MCF 10A (cell line): ENCODE results near the gene CPPED1. TPM values are rescaled to one million over a fixed set of nuclear protein-coding genes. Genes with fewer than 3 reads are reported as not detected.

ENCODE experiments used
- BruUV-seq: library from RNA; stranded (reverse); fragments of 400-500 nt; replicated peaks from 2 replicates; lab custom pipeline; 2021; lab: Mats Ljungman, UMichigan
- CTCF ChIA-PET: fragments of 300-600 bp; sonication (Branson Sonifier 250); formaldehyde crosslinking; extraction: SDS; loops from one replicate; lab custom pipeline; 2021; ENCODE audit warnings: antibody characterized with exemption, inconsistent platforms; lab: Yijun Ruan, JAX
- POLR2A ChIA-PET: fragments of 300-600, 350-650 bp; sonication (Branson Sonifier 250); formaldehyde crosslinking; extraction: SDS; loops from one replicate; lab custom pipeline; 2020; ENCODE audit warnings: antibody characterized with exemption, inconsistent platforms; lab: Yijun Ruan, JAX
- DNase-seq: peaks from one replicate; pipeline ENCODE4 v3.0.0-alpha.2; 2018; ENCODE audit not compliant: unreplicated experiment
- H3K27ac Mint-ChIP-seq: one replicate; pipeline ENCODE4 v1.8.0; 2022; ENCODE audit warnings: mild to moderate bottlenecking, low read depth, mixed read lengths; ENCODE audit not compliant: unreplicated experiment
- H3K27me3 Mint-ChIP-seq: one replicate; pipeline ENCODE4 v1.8.0; 2022; ENCODE audit warnings: mixed read lengths; ENCODE audit not compliant: insufficient read depth, unreplicated experiment
- H3K36me3 Mint-ChIP-seq: one replicate; pipeline ENCODE4 v1.8.0; 2022; ENCODE audit warnings: mild to moderate bottlenecking, moderate library complexity, mixed read lengths; ENCODE audit not compliant: insufficient read depth, unreplicated experiment
- H3K4me1 Mint-ChIP-seq: one replicate; pipeline ENCODE4 v1.8.0; 2022; ENCODE audit warnings: mixed read lengths; ENCODE audit not compliant: insufficient read depth, unreplicated experiment
- H3K4me3 Mint-ChIP-seq: one replicate; pipeline ENCODE4 v1.8.0; 2022; ENCODE audit warnings: mild to moderate bottlenecking, moderate library complexity, mixed read lengths; ENCODE audit not compliant: unreplicated experiment
- H3K9me3 Mint-ChIP-seq: one replicate; pipeline ENCODE4 v1.8.0; 2022; ENCODE audit warnings: mixed read lengths; ENCODE audit not compliant: unreplicated experiment
- CTCF ChIP-seq: fragments of 200-600 bp; IDR thresholded peaks from one replicate; pipeline ENCODE4 v1.8.0; 2022; ENCODE audit warnings: antibody characterized with exemption, mild to moderate bottlenecking; ENCODE audit not compliant: unreplicated experiment
- intact Hi-C: fragments of 100-400 bp; cut with micrococcal nuclease; formaldehyde crosslinking; loops from 2 replicates; pipeline ENCODE4 v1.14.1; 2022
- total RNA-seq: library from RNA; stranded (reverse); gene quantifications from 2 replicates; pipeline ENCODE4 v1.2.3, GENCODE V29; 2022

CPPED1 gene
- total RNA-seq, 1 experiment from 2014 or later, result 13.8 TPM

GRCh38 chr16:12695454-12695853 lies 108.2 kb downstream of the CPPED1 start:
- Mint-ChIP-seq H3K27me3 (no peaks in the 10 kb centered on the region), H3K36me3 (no peaks in the 10 kb centered on the region), H3K9me3 (no peaks in the 10 kb centered on the region), H3K4me1 (no peaks in the 10 kb centered on the region), H3K4me3 (no peak overlapping the region), H3K27ac (no peak overlapping the region)
- TF ChIP-seq CTCF, result no peak
- intact Hi-C loops, result no loop called here
- ChIA-PET CTCF (interaction anchor here (1.0 kb wide), 1 partner anchor 22 kb away, joined by 4 read pairs; no protein-coding TSS in a partner anchor), POLR2A (no interaction called here)
- no TSS peak for BruUV-seq
- DNase-seq, result no peak

GRCh38 chr16:12690024-12690423 lies 113.7 kb downstream of the CPPED1 start:
- Mint-ChIP-seq H3K27ac (no peak overlapping the region), H3K4me1 (no peaks in the 10 kb centered on the region), H3K36me3 (peaks cover 12% of the 10 kb centered on the region), H3K9me3 (no peaks in the 10 kb centered on the region), H3K4me3 (no peak overlapping the region), H3K27me3 (no peaks in the 10 kb centered on the region)
- CTCF ChIA-PET, result interaction anchor here (0.6 to 0.8 kb wide), 2 partner anchors 98 to 389 kb away, joined by 4 read pairs; no protein-coding TSS in a partner anchor
- intact Hi-C loops, result no loop called here
- no peak for DNase-seq
- TF ChIP-seq CTCF, result no peak
- POLR2A ChIA-PET, result no interaction called here
- no TSS peak for BruUV-seq

- ChIA-PET CTCF (no interaction called here), POLR2A (interaction anchor here (0.6 kb wide), 1 partner anchor 83 kb away, joined by 3 read pairs; no protein-coding TSS in a partner anchor)
- Mint-ChIP-seq H3K27me3 (no peaks in the 10 kb centered on the region), H3K4me1 (no peaks in the 10 kb centered on the region), H3K4me3 (no peak overlapping the region), H3K27ac (no peak overlapping the region), H3K9me3 (no peaks in the 10 kb centered on the region), H3K36me3 (peaks cover 12% of the 10 kb centered on the region)
- intact Hi-C loops, result no loop called here
- no peak for TF ChIP-seq CTCF
- no TSS peak for BruUV-seq
- DNase-seq, result no peak
These were observed 114.5 kb downstream of the CPPED1 start for GRCh38 chr16:12688951-12689850.

GRCh38 chr16:12685806-12686205 lies 117.9 kb downstream of the CPPED1 start:
- no peak for DNase-seq
- no peak overlapping the region for H3K4me3 Mint-ChIP-seq
- H3K36me3 Mint-ChIP-seq, result peaks cover 12% of the 10 kb centered on the region
- TF ChIP-seq CTCF, result no peak
- CTCF ChIA-PET, result interaction anchor here (0.7 kb wide), 1 partner anchor 691 kb away, joined by 4 read pairs; no protein-coding TSS in a partner anchor
- no TSS peak for BruUV-seq
- no peaks in the 10 kb centered on the region for H3K27me3 Mint-ChIP-seq
- H3K4me1 Mint-ChIP-seq, result no peaks in the 10 kb centered on the region
- no peak overlapping the region for H3K27ac Mint-ChIP-seq
- intact Hi-C loops, result no loop called here
- POLR2A ChIA-PET, result no interaction called here
- no peaks in the 10 kb centered on the region for H3K9me3 Mint-ChIP-seq
